NCI-H2081 (cell line): ENCODE data around the gene CS.
"Not testable (repeated sequence)": the region's sequence is repeated elsewhere in the genome, so short reads cannot be mapped to it uniquely, and the experiment has no call there.

Experiments
- DNase-seq, 2 experiments: peaks; one replicate each; lab custom pipeline; 2025; lab: John Stamatoyannopoulos, UW

The CS gene

GRCh38 chr12:56321027-56321426, 20.9 kb upstream of the CS start:
- DNase-seq = no peak

- DNase-seq = no peak
These were observed 17.5 kb upstream of the CS start for GRCh38 chr12:56317675-56318074.

- peak; percentile 96 to 97 for DNase-seq
These were observed 15.7 kb upstream of the CS start, which contains the start of gene CNPY2 for GRCh38 chr12:56315622-56316473. CNPY2 (minus strand) TSS chr12:56315988; CDS start chr12:56315217, 771 bp downstream.

- no peak for DNase-seq
These were observed 15.1 kb upstream of the CS start for GRCh38 chr12:56315249-56315621.

GRCh38 chr12:56311003-56311402, 10.9 kb upstream of the CS start:
- DNase-seq = no peak

- DNase-seq = no peak
These were observed 8.6 kb upstream of the CS start for GRCh38 chr12:56308714-56309113.

- DNase-seq = no peak
These were observed 7.3 kb upstream of the CS start for GRCh38 chr12:56307221-56307965.

- no peak for DNase-seq
These were observed 4.9 kb upstream of the CS start for GRCh38 chr12:56304872-56305590.

- DNase-seq = no peak
These were observed 4.1 kb upstream of the CS start for GRCh38 chr12:56304276-56304675.

GRCh38 chr12:56300644-56301464, 724 bp upstream of the CS start:
- peak in 1 of 2 experiments; percentile 58 for DNase-seq

- DNase-seq = peak in 1 of 2 experiments; percentile 10
These were observed 750 bp downstream of the CS start for GRCh38 chr12:56299308-56299852.

- no peak for DNase-seq
These were observed 1.3 kb downstream of the CS start for GRCh38 chr12:56298828-56299227.

GRCh38 chr12:56297400-56297799, 2.7 kb downstream of the CS start:
- DNase-seq = no peak

- DNase-seq = no peak
These were observed 3.8 kb downstream of the CS start for GRCh38 chr12:56296295-56296694.

- no peak for DNase-seq
These were observed 6.3 kb downstream of the CS start for GRCh38 chr12:56293795-56294194.

GRCh38 chr12:56288705-56289387, 11.3 kb downstream of the CS start:
- no peak for DNase-seq

GRCh38 chr12:56286044-56286830, 13.9 kb downstream of the CS start:
- no peak for DNase-seq

GRCh38 chr12:56284263-56284662, 15.9 kb downstream of the CS start:
- DNase-seq = not testable (repeated sequence)

GRCh38 chr12:56282579-56282978, 17.6 kb downstream of the CS start:
- DNase-seq = no peak

GRCh38 chr12:56282030-56282429, 18.1 kb downstream of the CS start:
- no peak for DNase-seq
